Measurements from ENCODE around the gene KLHL30. TPM values are rescaled to one million over a fixed set of nuclear protein-coding genes. Genes with fewer than 3 reads are reported as not detected.

KLHL30 gene
- total RNA-seq, 2 donors from 2014 or later: 0.23 to 1.9 TPM

DNA sequence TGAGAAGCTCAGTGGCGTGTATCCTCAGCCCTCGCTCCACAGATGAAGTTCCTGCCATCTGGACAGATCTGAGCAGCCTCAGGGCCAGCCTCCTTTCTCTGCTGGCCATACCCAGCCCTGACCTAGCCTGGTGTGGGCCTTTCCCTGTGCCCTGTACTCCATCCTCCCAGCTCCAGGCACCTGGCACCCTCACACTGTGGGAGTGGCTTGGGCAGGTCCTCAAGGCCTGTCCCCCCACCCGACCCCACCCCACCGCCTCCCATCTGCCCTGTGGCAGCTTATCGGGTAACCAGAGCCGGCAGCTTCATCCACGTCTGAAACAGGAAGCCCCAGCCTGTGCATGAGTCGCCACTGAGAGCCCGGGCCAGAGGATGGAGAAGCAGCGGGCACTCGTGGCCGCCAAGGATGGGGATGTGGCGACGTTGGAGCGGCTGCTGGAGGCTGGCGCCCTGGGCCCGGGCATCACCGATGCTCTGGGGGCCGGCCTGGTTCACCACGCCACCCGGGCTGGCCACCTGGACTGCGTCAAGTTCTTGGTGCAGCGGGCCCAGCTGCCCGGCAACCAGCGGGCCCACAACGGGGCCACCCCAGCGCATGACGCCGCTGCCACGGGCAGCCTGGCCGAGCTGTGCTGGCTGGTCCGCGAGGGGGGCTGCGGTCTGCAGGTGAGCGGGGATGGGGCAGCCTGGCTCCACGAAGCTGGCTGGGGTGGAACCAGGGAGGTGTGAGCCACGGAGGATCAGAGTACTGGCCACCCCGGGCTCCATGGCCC, 38.2 kb upstream of the KLHL30 start, which contains the start of gene ESPNL:
ESPNL (plus strand) TSS at position 292 of the 772 bp plus-strand sequence; CDS start at position 372, 80 bp downstream.
- H3K27me3 ChIP-seq (replicated peaks; ENCODE audit: insufficient read depth): no peaks in the 10 kb centered on the region
- H3K9me3 ChIP-seq: no peaks in the 10 kb centered on the region
- no peak within 1 kb of the TSS for H3K4me3 ChIP-seq
- H3K36me3 ChIP-seq: no peaks in the 10 kb centered on the region
- no peak for DNase-seq (ENCODE audit: low spot score)
- H3K4me1 ChIP-seq (replicated peaks): no peaks in the 10 kb centered on the region
- WGBS: 87% methylated on average over 29 of the region's 38 CpGs
- H3K27ac ChIP-seq: no peak within 1 kb of the TSS
- TF ChIP-seq POLR2AphosphoS5 (IDR thresholded peaks at IDR 0.05): no peak
- TF ChIP-seq POLR2A (IDR thresholded peaks at IDR 0.05): no peak
- TF ChIP-seq, protein P1, sequence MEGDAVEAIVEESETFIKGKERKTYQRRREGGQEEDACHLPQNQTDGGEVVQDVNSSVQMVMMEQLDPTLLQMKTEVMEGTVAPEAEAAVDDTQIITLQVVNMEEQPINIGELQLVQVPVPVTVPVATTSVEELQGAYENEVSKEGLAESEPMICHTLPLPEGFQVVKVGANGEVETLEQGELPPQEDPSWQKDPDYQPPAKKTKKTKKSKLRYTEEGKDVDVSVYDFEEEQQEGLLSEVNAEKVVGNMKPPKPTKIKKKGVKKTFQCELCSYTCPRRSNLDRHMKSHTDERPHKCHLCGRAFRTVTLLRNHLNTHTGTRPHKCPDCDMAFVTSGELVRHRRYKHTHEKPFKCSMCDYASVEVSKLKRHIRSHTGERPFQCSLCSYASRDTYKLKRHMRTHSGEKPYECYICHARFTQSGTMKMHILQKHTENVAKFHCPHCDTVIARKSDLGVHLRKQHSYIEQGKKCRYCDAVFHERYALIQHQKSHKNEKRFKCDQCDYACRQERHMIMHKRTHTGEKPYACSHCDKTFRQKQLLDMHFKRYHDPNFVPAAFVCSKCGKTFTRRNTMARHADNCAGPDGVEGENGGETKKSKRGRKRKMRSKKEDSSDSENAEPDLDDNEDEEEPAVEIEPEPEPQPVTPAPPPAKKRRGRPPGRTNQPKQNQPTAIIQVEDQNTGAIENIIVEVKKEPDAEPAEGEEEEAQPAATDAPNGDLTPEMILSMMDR (IDR thresholded peaks at IDR 0.05): no peak
- intact Hi-C loops (cut with DNase I): no loop called here

- intact Hi-C loops (cut with DNase I): no loop called here
- 88% methylated on average over 28 of the region's 28 CpGs for WGBS
Measured at GRCh38 chr2:238100821-238101771, 37.4 kb upstream of the KLHL30 start.

DNA sequence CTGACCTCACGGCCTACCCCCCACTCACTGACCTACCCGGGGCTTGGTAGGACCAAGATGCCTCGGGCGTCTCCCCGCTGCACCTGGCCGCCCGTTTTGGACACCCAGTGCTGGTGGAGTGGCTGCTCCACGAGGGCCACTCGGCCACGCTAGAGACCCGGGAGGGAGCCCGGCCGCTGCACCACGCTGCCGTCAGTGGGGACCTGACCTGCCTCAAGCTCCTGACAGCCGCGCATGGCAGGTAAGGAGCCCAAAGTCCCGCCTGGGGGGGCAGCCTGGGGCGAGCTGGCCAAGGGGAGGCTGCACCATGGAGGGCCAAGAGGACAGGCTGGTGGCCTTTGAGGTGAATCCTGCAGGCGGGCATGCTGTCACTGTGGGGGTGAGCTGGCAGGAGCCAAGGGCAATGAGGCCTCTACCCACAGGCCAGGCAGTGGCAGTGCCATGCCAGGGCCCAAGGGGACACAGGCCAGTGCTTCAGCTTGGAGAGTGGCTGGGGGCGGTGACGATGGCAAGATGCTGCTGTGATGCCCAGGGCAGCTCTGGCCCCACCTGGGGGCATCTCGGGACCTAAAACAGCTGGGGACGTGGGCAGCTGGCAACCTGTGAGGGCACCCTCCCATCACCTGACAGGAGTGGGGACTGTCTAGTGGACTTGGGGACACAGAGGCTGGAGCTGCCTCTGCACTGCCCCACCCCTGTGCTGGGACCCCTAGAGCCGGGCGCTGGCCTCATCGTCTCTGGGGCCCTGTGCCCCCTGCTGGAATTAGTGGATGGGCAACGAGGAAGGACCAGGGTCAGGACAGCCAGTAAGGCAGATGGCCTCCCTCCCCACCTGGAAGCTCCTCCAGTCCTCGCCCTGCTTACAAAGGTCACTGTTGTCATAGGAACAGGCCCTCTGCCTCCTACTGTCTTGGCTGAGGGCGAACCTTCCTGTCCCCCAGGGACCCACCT, 36.3 kb upstream of the KLHL30 start:
- WGBS: 92% methylated on average over 30 of the region's 30 CpGs
- intact Hi-C loops (cut with DNase I): no loop called here
- no peak for DNase-seq (ENCODE audit: low spot score)
- Histone ChIP-seq H3K27me3 (replicated peaks; ENCODE audit: insufficient read depth) (no peaks in the 10 kb centered on the region), H3K4me1 (replicated peaks) (no peaks in the 10 kb centered on the region), H3K36me3 (no peaks in the 10 kb centered on the region), H3K9me3 (no peaks in the 10 kb centered on the region), H3K4me3 (no peak overlapping the region), H3K27ac (no peak overlapping the region)
- TF ChIP-seq, protein P1 (IDR thresholded peaks at IDR 0.05): no peak
- TF ChIP-seq POLR2AphosphoS5 (IDR thresholded peaks at IDR 0.05) (no peak), POLR2A (IDR thresholded peaks at IDR 0.05) (no peak)

More at GRCh38 chr2:238100821-238101771, 37.4 kb upstream of the KLHL30 start:
- Histone ChIP-seq H3K9me3 (no peaks in the 10 kb centered on the region), H3K4me1 (replicated peaks) (no peaks in the 10 kb centered on the region), H3K27me3 (replicated peaks; ENCODE audit: insufficient read depth) (no peaks in the 10 kb centered on the region), H3K27ac (no peak overlapping the region), H3K4me3 (no peak overlapping the region), H3K36me3 (no peaks in the 10 kb centered on the region)
- DNase-seq (ENCODE audit: low spot score): no peak
- no peak for TF ChIP-seq POLR2AphosphoS5 (IDR thresholded peaks at IDR 0.05)
- TF ChIP-seq, protein P1 (IDR thresholded peaks at IDR 0.05): no peak
- no peak for TF ChIP-seq POLR2A (IDR thresholded peaks at IDR 0.05)

DNA sequence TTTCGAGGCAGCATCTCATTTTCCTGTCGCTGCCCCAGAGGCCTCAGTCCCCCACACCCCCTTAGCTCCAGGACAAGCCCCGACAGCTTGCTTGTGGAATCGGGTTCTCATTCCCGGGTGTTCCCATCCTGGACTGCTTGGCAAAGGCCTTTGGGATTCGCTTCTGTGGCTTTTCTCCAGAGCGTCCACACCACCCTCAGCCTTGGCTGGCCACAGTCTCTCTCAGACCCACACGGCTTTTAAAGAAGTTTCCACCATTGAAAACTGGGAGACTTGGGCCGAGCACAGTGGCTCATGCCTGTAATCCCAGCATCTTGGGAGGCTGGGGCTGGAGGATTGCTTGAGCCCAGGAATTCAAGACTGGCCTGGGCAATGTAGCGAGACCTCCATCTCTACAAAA, 35.6 kb upstream of the KLHL30 start:
- no peak for DNase-seq (ENCODE audit: low spot score)

More for the DNA sequence above, 35.6 kb upstream of the KLHL30 start:
- intact Hi-C loops (cut with DNase I): no loop called here
- 77% methylated on average over 10 of the region's 10 CpGs for WGBS
- Histone ChIP-seq H3K36me3 (no peaks in the 10 kb centered on the region), H3K4me1 (replicated peaks) (no peaks in the 10 kb centered on the region), H3K27me3 (replicated peaks; ENCODE audit: insufficient read depth) (no peaks in the 10 kb centered on the region), H3K9me3 (no peaks in the 10 kb centered on the region), H3K4me3 (no peak overlapping the region), H3K27ac (no peak overlapping the region)
- TF ChIP-seq POLR2A (IDR thresholded peaks at IDR 0.05) (no peak), POLR2AphosphoS5 (IDR thresholded peaks at IDR 0.05) (no peak)
- TF ChIP-seq, protein P1 (IDR thresholded peaks at IDR 0.05): no peak
